Adrenal gland (tissue), 5 donors: ENCODE data around the gene ARHGEF12.

Source experiments
- CTCF ChIP-seq, 6 experiments: fragments of 450-650 bp in 4 of 6; fragments of 200-600 bp in 2 of 6; sonication (generic) in 1 of 6; IDR thresholded peaks; 1 replicate in 5 of 6; 2 replicates in 1 of 6; pipeline versions ENCODE4 v1.5.1 to v1.8.0; 2016 to 2021; ENCODE audit warnings: antibody characterized with exemption in 6 of 6, mild to moderate bottlenecking in 2 of 6, moderate library complexity in 1 of 6
- POLR2A ChIP-seq, 2 donors: fragments of 450-650 bp; IDR thresholded peaks; one replicate each; pipeline ENCODE4 v1.6.1; 2017; ENCODE audit warnings: antibody characterized with exemption in 2 of 2, mild to moderate bottlenecking in 2 of 2, moderate library complexity in 1 of 2
- donor health status: DM: no; HTN: no; CAD: no.

GRCh38 chr11:120513436-120514315 lies 177.5 kb downstream of the ARHGEF12 start:
- TF ChIP-seq CTCF (IDR thresholded peaks at IDR 0.05) (no peak), POLR2A (IDR thresholded peaks at IDR 0.05) (no peak)
